Coronary artery (tissue), 2 donors: ENCODE results near the gene VPS13D.
A peak's percentile ranks its signal among the peaks of the same experiment; 100 is the strongest.

ENCODE experiments used
- DNase-seq: peaks from one replicate; pipeline ENCODE4 v3.0.0-alpha.2; 2017; ENCODE audit warnings: low spot score
- H3K27ac ChIP-seq, 2 donors: fragments of 200-600 bp; sonication (generic); one replicate each; pipeline ENCODE4 v1.5.1; 2016 to 2019
- H3K4me3 ChIP-seq: fragments of 200-600 bp; sonication (generic); 2 replicates; pipeline ENCODE4 v1.5.1; 2016; ENCODE audit warnings: mild to moderate bottlenecking, moderate library complexity
- CTCF ChIP-seq: fragments of 200-600 bp; sonication (generic); IDR thresholded peaks from one replicate; pipeline ENCODE4 v1.5.1; 2019; ENCODE audit warnings: antibody characterized with exemption

VPS13D gene

GRCh38 chr1:12555411-12556367 lies 325.9 kb downstream of the VPS13D start:
- no peak for TF ChIP-seq CTCF
- DNase-seq = peak; percentile 73
- peak overlapping the region; percentile 71 to 96 for H3K27ac ChIP-seq
- no peak overlapping the region for H3K4me3 ChIP-seq

- no peak for TF ChIP-seq CTCF
- DNase-seq = peak; percentile 88
- Histone ChIP-seq H3K4me3 (no peak overlapping the region), H3K27ac (peak overlapping the region; percentile 71 to 96)
These were observed 326.6 kb downstream of the VPS13D start for GRCh38 chr1:12556368-12556930.

- TF ChIP-seq CTCF = no peak
- H3K4me3 ChIP-seq = no peak overlapping the region
- DNase-seq = peak; percentile 71
- H3K27ac ChIP-seq = peak overlapping the region; percentile 71 to 96
These were observed 327.4 kb downstream of the VPS13D start for GRCh38 chr1:12556957-12557935.

- Histone ChIP-seq H3K4me3 (no peak overlapping the region), H3K27ac (no peak overlapping the region)
- no peak for DNase-seq
- no peak for TF ChIP-seq CTCF
These were observed 331.3 kb downstream of the VPS13D start for GRCh38 chr1:12561121-12561520.
